ENCODE measurements around the gene DIAPH3.

DIAPH3 gene

GRCh38 chr13:59715611-59716010 is 448.1 kb downstream of the DIAPH3 start:
- H3K27me3 ChIP-seq (ENCODE audit: control insufficient read depth in 3 of 3, insufficient read depth in 3 of 3, low read depth in 1 of 3, low read length in 3 of 3) = no peaks in the 10 kb centered on the region
- no CpG with 5 or more reads among the region's 1 CpG for whole genome bisulfite sequencing, 2 donors (ENCODE audit: extremely low coverage in 2 of 2, insufficient read length in 2 of 2, insufficient replicate concordance in 1 of 2)
- H3K18ac ChIP-seq (ENCODE audit: low read length) = no peak overlapping the region
- H4K91ac ChIP-seq (ENCODE audit: low read depth, low read length, poor library complexity) = no peak overlapping the region
- no peaks in the 10 kb centered on the region for H3K4me1 ChIP-seq (ENCODE audit: control insufficient read depth in 2 of 2, insufficient read depth in 1 of 2, low read depth in 1 of 2, low read length in 2 of 2)
- H4K8ac ChIP-seq (ENCODE audit: low read depth, low read length) = no peak overlapping the region
- H2BK15ac ChIP-seq (ENCODE audit: low read length) = no peak overlapping the region
- no peaks in the 10 kb centered on the region for H3K9me3 ChIP-seq (replicated peaks in 1 of 2; ENCODE audit: control insufficient read depth in 2 of 2, insufficient read depth in 1 of 2, low read depth in 1 of 2, low read length in 2 of 2)
- no peak for DNase-seq (ENCODE audit: low spot score)
- no peak overlapping the region for H3K14ac ChIP-seq (ENCODE audit: low read length)
- H3K36me3 ChIP-seq (replicated peaks in 1 of 2; ENCODE audit: control insufficient read depth in 2 of 2, insufficient read depth in 2 of 2, low read length in 2 of 2) = no peaks in the 10 kb centered on the region
- no peak overlapping the region for H3K27ac ChIP-seq (replicated peaks; ENCODE audit: low read length)
- no peak overlapping the region for H3K4ac ChIP-seq (ENCODE audit: low read length)
- no peaks in the 10 kb centered on the region for H3K79me1 ChIP-seq (ENCODE audit: low read depth, low read length)
- H2BK5ac ChIP-seq (ENCODE audit: low read length) = no peak overlapping the region
- no peak overlapping the region for H2AK5ac ChIP-seq (ENCODE audit: low read depth, low read length)
- no peak overlapping the region for H2BK120ac ChIP-seq (ENCODE audit: low read depth, low read length)
- no peak overlapping the region for H3K23ac ChIP-seq (ENCODE audit: low read depth, low read length, poor library complexity)
- H3K9ac ChIP-seq (ENCODE audit: low read depth, low read length, poor library complexity) = no peak overlapping the region
- no peak overlapping the region for H2BK12ac ChIP-seq (ENCODE audit: low read length)
- no peak overlapping the region for H3K4me2 ChIP-seq (ENCODE audit: insufficient read depth, low read length, poor library complexity, severe bottlenecking)
- no peak overlapping the region for H3K4me3 ChIP-seq (ENCODE audit: low read length in 2 of 2)
- H2AFZ ChIP-seq (ENCODE audit: low read length) = no peak overlapping the region

GRCh38 chr13:59710996-59711701 is 452.6 kb downstream of the DIAPH3 start:
- Histone ChIP-seq H2BK5ac (ENCODE audit: low read length) (no peak overlapping the region), H2AK5ac (ENCODE audit: low read depth, low read length) (no peak overlapping the region), H3K27me3 (ENCODE audit: control insufficient read depth in 3 of 3, insufficient read depth in 3 of 3, low read depth in 1 of 3, low read length in 3 of 3) (no peaks in the 10 kb centered on the region), H2AFZ (ENCODE audit: low read length) (no peak overlapping the region), H4K8ac (ENCODE audit: low read depth, low read length) (no peak overlapping the region), H3K36me3 (replicated peaks in 1 of 2; ENCODE audit: control insufficient read depth in 2 of 2, insufficient read depth in 2 of 2, low read length in 2 of 2) (no peaks in the 10 kb centered on the region), H3K9me3 (replicated peaks in 1 of 2; ENCODE audit: control insufficient read depth in 2 of 2, insufficient read depth in 1 of 2, low read depth in 1 of 2, low read length in 2 of 2) (no peaks in the 10 kb centered on the region), H2BK15ac (ENCODE audit: low read length) (no peak overlapping the region), H3K18ac (ENCODE audit: low read length) (no peak overlapping the region), H2BK12ac (ENCODE audit: low read length) (no peak overlapping the region), H4K91ac (ENCODE audit: low read depth, low read length, poor library complexity) (no peak overlapping the region), H3K4me2 (ENCODE audit: insufficient read depth, low read length, poor library complexity, severe bottlenecking) (no peak overlapping the region), H3K4me1 (ENCODE audit: control insufficient read depth in 2 of 2, insufficient read depth in 1 of 2, low read depth in 1 of 2, low read length in 2 of 2) (no peaks in the 10 kb centered on the region), H3K79me1 (ENCODE audit: low read depth, low read length) (no peaks in the 10 kb centered on the region), H3K4me3 (ENCODE audit: low read length in 2 of 2) (no peak overlapping the region), H3K4ac (ENCODE audit: low read length) (no peak overlapping the region), H3K27ac (replicated peaks; ENCODE audit: low read length) (no peak overlapping the region), H3K9ac (ENCODE audit: low read depth, low read length, poor library complexity) (no peak overlapping the region), H2BK120ac (ENCODE audit: low read depth, low read length) (no peak overlapping the region), H3K14ac (ENCODE audit: low read length) (no peak overlapping the region), H3K23ac (ENCODE audit: low read depth, low read length, poor library complexity) (no peak overlapping the region)
- no peak for DNase-seq (ENCODE audit: low spot score)
- WGBS, 2 donors (ENCODE audit: extremely low coverage in 2 of 2, insufficient read length in 2 of 2, insufficient replicate concordance in 1 of 2) = no CpG with 5 or more reads among the region's 4 CpGs

- DNase-seq (ENCODE audit: low spot score) = no peak
- Histone ChIP-seq H3K18ac (ENCODE audit: low read length) (no peak overlapping the region), H3K4ac (ENCODE audit: low read length) (no peak overlapping the region), H2AFZ (ENCODE audit: low read length) (no peak overlapping the region), H3K79me1 (ENCODE audit: low read depth, low read length) (no peaks in the 10 kb centered on the region), H4K91ac (ENCODE audit: low read depth, low read length, poor library complexity) (no peak overlapping the region), H2BK12ac (ENCODE audit: low read length) (no peak overlapping the region), H3K27ac (replicated peaks; ENCODE audit: low read length) (no peak overlapping the region), H3K14ac (ENCODE audit: low read length) (no peak overlapping the region), H3K9ac (ENCODE audit: low read depth, low read length, poor library complexity) (no peak overlapping the region), H3K23ac (ENCODE audit: low read depth, low read length, poor library complexity) (no peak overlapping the region), H3K36me3 (replicated peaks in 1 of 2; ENCODE audit: control insufficient read depth in 2 of 2, insufficient read depth in 2 of 2, low read length in 2 of 2) (no peaks in the 10 kb centered on the region), H2BK120ac (ENCODE audit: low read depth, low read length) (no peak overlapping the region), H3K27me3 (ENCODE audit: control insufficient read depth in 3 of 3, insufficient read depth in 3 of 3, low read depth in 1 of 3, low read length in 3 of 3) (no peaks in the 10 kb centered on the region), H3K4me3 (ENCODE audit: low read length in 2 of 2) (no peak overlapping the region), H3K4me1 (ENCODE audit: control insufficient read depth in 2 of 2, insufficient read depth in 1 of 2, low read depth in 1 of 2, low read length in 2 of 2) (no peaks in the 10 kb centered on the region), H2AK5ac (ENCODE audit: low read depth, low read length) (no peak overlapping the region), H2BK15ac (ENCODE audit: low read length) (no peak overlapping the region), H3K9me3 (replicated peaks in 1 of 2; ENCODE audit: control insufficient read depth in 2 of 2, insufficient read depth in 1 of 2, low read depth in 1 of 2, low read length in 2 of 2) (no peaks in the 10 kb centered on the region), H2BK5ac (ENCODE audit: low read length) (no peak overlapping the region), H3K4me2 (ENCODE audit: insufficient read depth, low read length, poor library complexity, severe bottlenecking) (no peak overlapping the region), H4K8ac (ENCODE audit: low read depth, low read length) (no peak overlapping the region)
- WGBS, 2 donors (ENCODE audit: extremely low coverage in 2 of 2, insufficient read length in 2 of 2, insufficient replicate concordance in 1 of 2) = no CpG with 5 or more reads among the region's 1 CpG
These were observed 453.3 kb downstream of the DIAPH3 start for GRCh38 chr13:59710416-59710815.

GRCh38 chr13:59706101-59706976 is 457.4 kb downstream of the DIAPH3 start:
- no peak overlapping the region for H3K4me2 ChIP-seq (ENCODE audit: insufficient read depth, low read length, poor library complexity, severe bottlenecking)
- H3K4ac ChIP-seq (ENCODE audit: low read length) = no peak overlapping the region
- H2AK5ac ChIP-seq (ENCODE audit: low read depth, low read length) = no peak overlapping the region
- H3K27ac ChIP-seq (replicated peaks; ENCODE audit: low read length) = no peak overlapping the region
- H2AFZ ChIP-seq (ENCODE audit: low read length) = no peak overlapping the region
- no peak overlapping the region for H4K91ac ChIP-seq (ENCODE audit: low read depth, low read length, poor library complexity)
- H2BK12ac ChIP-seq (ENCODE audit: low read length) = no peak overlapping the region
- no peak overlapping the region for H2BK5ac ChIP-seq (ENCODE audit: low read length)
- no peak overlapping the region for H3K14ac ChIP-seq (ENCODE audit: low read length)
- H3K9me3 ChIP-seq (replicated peaks in 1 of 2; ENCODE audit: control insufficient read depth in 2 of 2, insufficient read depth in 1 of 2, low read depth in 1 of 2, low read length in 2 of 2) = no peaks in the 10 kb centered on the region
- H3K4me1 ChIP-seq (ENCODE audit: control insufficient read depth in 2 of 2, insufficient read depth in 1 of 2, low read depth in 1 of 2, low read length in 2 of 2) = peaks cover 1 to 3% of the 10 kb centered on the region in 2 donors
- H2BK15ac ChIP-seq (ENCODE audit: low read length) = no peak overlapping the region
- no peak overlapping the region for H2BK120ac ChIP-seq (ENCODE audit: low read depth, low read length)
- H3K4me3 ChIP-seq (ENCODE audit: low read length in 2 of 2) = no peak overlapping the region
- H3K18ac ChIP-seq (ENCODE audit: low read length) = no peak overlapping the region
- no peaks in the 10 kb centered on the region for H3K36me3 ChIP-seq (replicated peaks in 1 of 2; ENCODE audit: control insufficient read depth in 2 of 2, insufficient read depth in 2 of 2, low read length in 2 of 2)
- no peaks in the 10 kb centered on the region for H3K79me1 ChIP-seq (ENCODE audit: low read depth, low read length)
- no peak overlapping the region for H3K9ac ChIP-seq (ENCODE audit: low read depth, low read length, poor library complexity)
- no peaks in the 10 kb centered on the region for H3K27me3 ChIP-seq (ENCODE audit: control insufficient read depth in 3 of 3, insufficient read depth in 3 of 3, low read depth in 1 of 3, low read length in 3 of 3)
- no peak overlapping the region for H3K23ac ChIP-seq (ENCODE audit: low read depth, low read length, poor library complexity)
- no CpG with 5 or more reads among the region's 8 CpGs for WGBS, 2 donors (ENCODE audit: extremely low coverage in 2 of 2, insufficient read length in 2 of 2, insufficient replicate concordance in 1 of 2)
- DNase-seq (ENCODE audit: low spot score) = no peak
- H4K8ac ChIP-seq (ENCODE audit: low read depth, low read length) = no peak overlapping the region
